Measurements from ENCODE around the gene CFD. TPM values are rescaled to one million over a fixed set of nuclear protein-coding genes. Genes with fewer than 3 reads are reported as not detected.

CFD gene
- total RNA-seq (2014; rRNA removed; shearing (Covaris generic)): 2.1 and 3.5 TPM in 2 replicates

GRCh38 chr19:858868-859843 is at the start of gene CFD:
Gene CFD, plus strand, starts transcription at chr19:859664. Its CDS starts 26 bp downstream, at chr19:859690.

GRCh38 chr19:821825-822503 is 37.5 kb upstream of the CFD start, which contains the start of gene PLPPR3:
Gene PLPPR3, minus strand, starts transcription at chr19:821955. Its CDS starts 396 bp downstream, at chr19:821559.

GRCh38 chr19:827710-828321 is 31.6 kb upstream of the CFD start, which contains the start of gene AZU1:
Gene AZU1, plus strand, starts transcription at chr19:827837. Its CDS starts 10 bp downstream, at chr19:827847.

GRCh38 chr19:840519-841206 is 18.8 kb upstream of the CFD start, which contains the start of gene PRTN3:
Gene PRTN3, plus strand, starts transcription at chr19:840999. Its CDS starts 10 bp downstream, at chr19:841009.

GRCh38 chr19:852136-853013 is 7.1 kb upstream of the CFD start, which contains the start of gene ELANE:
Gene ELANE, plus strand, starts transcription at chr19:852303. Its CDS starts 26 bp downstream, at chr19:852329.

GRCh38 chr19:892894-893689 is 33.6 kb downstream of the CFD start, which contains the start of the genes MED16 and RNU6-9:
Gene MED16, minus strand, starts transcription at chr19:893187. Its CDS starts 2,056 bp downstream, at chr19:891131.
Gene RNU6-9, plus strand, starts transcription at chr19:893484.

Small RNA genes lying within 50 kb of the gene (small RNA-seq; reads per million reads assigned to genes)
- gene MIR3187: not detected
- gene RNU6-9: 0.42 reads per million, percentile 10 among the genes with 10 or more reads in this experiment

Other genes starting within 250 kb of the CFD start
- gene POLRMT, start 226.1 kb upstream of the CFD start, total RNA-seq (2014; rRNA removed; shearing (Covaris generic)): 46.5 and 59.4 TPM in 2 replicates
- gene FGF22, start 219.8 kb upstream of the CFD start, total RNA-seq (2014; rRNA removed; shearing (Covaris generic)): 0.91 and 1.0 TPM in 2 replicates
- gene RNF126, start 196.4 kb upstream of the CFD start, total RNA-seq (2014; rRNA removed; shearing (Covaris generic)): 91.1 and 92.3 TPM in 2 replicates
- 71.8 and 87.6 TPM in 2 replicates for gene FSTL3, start 183.3 kb upstream of the CFD start, total RNA-seq (2014; rRNA removed; shearing (Covaris generic))
- gene PRSS57, start 164.2 kb upstream of the CFD start, total RNA-seq (2014; rRNA removed; shearing (Covaris generic)): not detected in 2 replicates
- 4.7 and 5.1 TPM in 2 replicates for gene PALM, start 150.7 kb upstream of the CFD start, total RNA-seq (2014; rRNA removed; shearing (Covaris generic))
- gene MISP, start 108.6 kb upstream of the CFD start, total RNA-seq (2014; rRNA removed; shearing (Covaris generic)): 4.4 and 5.9 TPM in 2 replicates
- 355 and 456 TPM in 2 replicates for gene PTBP1, start 62.2 kb upstream of the CFD start, total RNA-seq (2014; rRNA removed; shearing (Covaris generic))
- gene PLPPR3, start 37.7 kb upstream of the CFD start, total RNA-seq (2014; rRNA removed; shearing (Covaris generic)): 0.03 TPM in 1 of 2 replicates, not detected in the other
- gene AZU1, start 31.8 kb upstream of the CFD start, total RNA-seq (2014; rRNA removed; shearing (Covaris generic)): 0.45 TPM in 1 of 2 replicates, not detected in the other
- gene PRTN3, start 18.7 kb upstream of the CFD start, total RNA-seq (2014; rRNA removed; shearing (Covaris generic)): not detected in 2 replicates
- gene ELANE, start 7.4 kb upstream of the CFD start, total RNA-seq (2014; rRNA removed; shearing (Covaris generic)): 0.34 TPM in 1 of 2 replicates, not detected in the other
- 20.4 and 25.1 TPM in 2 replicates for gene MED16, start 33.5 kb downstream of the CFD start, total RNA-seq (2014; rRNA removed; shearing (Covaris generic))
- not detected in 2 replicates for gene RNU6-9, start 33.8 kb downstream of the CFD start, total RNA-seq (2014; rRNA removed; shearing (Covaris generic))
- 24.9 and 26.8 TPM in 2 replicates for gene R3HDM4, start 53.6 kb downstream of the CFD start, total RNA-seq (2014; rRNA removed; shearing (Covaris generic))
- not detected in 2 replicates for gene KISS1R, start 57.7 kb downstream of the CFD start, total RNA-seq (2014; rRNA removed; shearing (Covaris generic))
- gene ARID3A, start 66.4 kb downstream of the CFD start, total RNA-seq (2014; rRNA removed; shearing (Covaris generic)): 2.0 and 3.1 TPM in 2 replicates
- 136 and 158 TPM in 2 replicates for gene WDR18, start 124.7 kb downstream of the CFD start, total RNA-seq (2014; rRNA removed; shearing (Covaris generic))
- gene GRIN3B, start 140.8 kb downstream of the CFD start, total RNA-seq (2014; rRNA removed; shearing (Covaris generic)): not detected in 2 replicates
- 84.4 and 91.2 TPM in 2 replicates for gene TMEM259, start 161.5 kb downstream of the CFD start, total RNA-seq (2014; rRNA removed; shearing (Covaris generic))
- gene RNU6-2, start 161.9 kb downstream of the CFD start, total RNA-seq (2014; rRNA removed; shearing (Covaris generic)): not detected in 2 replicates
- 62.3 and 63.6 TPM in 2 replicates for gene CNN2, start 166.9 kb downstream of the CFD start, total RNA-seq (2014; rRNA removed; shearing (Covaris generic))
- gene ABCA7, start 180.4 kb downstream of the CFD start, total RNA-seq (2014; rRNA removed; shearing (Covaris generic)): 4.0 and 4.8 TPM in 2 replicates
- gene ARHGAP45, start 207.5 kb downstream of the CFD start, total RNA-seq (2014; rRNA removed; shearing (Covaris generic)): 9.0 and 12.4 TPM in 2 replicates
- 101 and 102 TPM in 2 replicates for gene POLR2E, start 235.7 kb downstream of the CFD start, total RNA-seq (2014; rRNA removed; shearing (Covaris generic))
- 308 and 310 TPM in 2 replicates for gene GPX4, start 244.3 kb downstream of the CFD start, total RNA-seq (2014; rRNA removed; shearing (Covaris generic))